ENCODE results near the gene LGR5. TPM values are rescaled to one million over a fixed set of nuclear protein-coding genes. Genes with fewer than 3 reads are reported as not detected.

Gene LGR5
- total and polyA plus RNA-seq, 2 of the 8 experiments (the other 6 are each of a cell fraction or from before 2014, with no cell fraction given): 0.08 to 0.19 TPM

- TF ChIP-seq CHD7 (IDR thresholded peaks at IDR 0.05; ENCODE audit: insufficient replicate concordance, low read length) (no peak), EZH2 (IDR thresholded peaks at IDR 0.05; ENCODE audit: low read depth, low read length, severe bottlenecking) (no peak), FOSL1 (IDR thresholded peaks at IDR 0.05; ENCODE audit: insufficient read depth, low read depth, low read length) (no peak), SP2 (IDR thresholded peaks at IDR 0.05; ENCODE audit: low read length) (no peak), GABPA (IDR thresholded peaks at IDR 0.05; ENCODE audit: borderline replicate concordance, insufficient read depth, low read length) (no peak), POU5F1 (IDR thresholded peaks at IDR 0.05; ENCODE audit: low read depth, low read length) (no peak), SRF (IDR thresholded peaks at IDR 0.05; ENCODE audit: low read depth, low read length) (no peak), BACH1 (IDR thresholded peaks at IDR 0.05; ENCODE audit: low read length) (no peak)
- TF ChIP-seq, protein P1, sequence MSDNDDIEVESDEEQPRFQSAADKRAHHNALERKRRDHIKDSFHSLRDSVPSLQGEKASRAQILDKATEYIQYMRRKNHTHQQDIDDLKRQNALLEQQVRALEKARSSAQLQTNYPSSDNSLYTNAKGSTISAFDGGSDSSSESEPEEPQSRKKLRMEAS (IDR thresholded peaks at IDR 0.05): no peak
- TF ChIP-seq, protein P2, sequence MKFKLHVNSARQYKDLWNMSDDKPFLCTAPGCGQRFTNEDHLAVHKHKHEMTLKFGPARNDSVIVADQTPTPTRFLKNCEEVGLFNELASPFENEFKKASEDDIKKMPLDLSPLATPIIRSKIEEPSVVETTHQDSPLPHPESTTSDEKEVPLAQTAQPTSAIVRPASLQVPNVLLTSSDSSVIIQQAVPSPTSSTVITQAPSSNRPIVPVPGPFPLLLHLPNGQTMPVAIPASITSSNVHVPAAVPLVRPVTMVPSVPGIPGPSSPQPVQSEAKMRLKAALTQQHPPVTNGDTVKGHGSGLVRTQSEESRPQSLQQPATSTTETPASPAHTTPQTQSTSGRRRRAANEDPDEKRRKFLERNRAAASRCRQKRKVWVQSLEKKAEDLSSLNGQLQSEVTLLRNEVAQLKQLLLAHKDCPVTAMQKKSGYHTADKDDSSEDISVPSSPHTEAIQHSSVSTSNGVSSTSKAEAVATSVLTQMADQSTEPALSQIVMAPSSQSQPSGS (IDR thresholded peaks at IDR 0.05; ENCODE audit: low read length): no peak
Observed at GRCh38 chr12:71566655-71567054, 127.1 kb downstream of the LGR5 start (continued).
